Right atrium auricular region (tissue), 2 donors: ENCODE measurements around the gene TMEM217. TPM values are rescaled to one million over a fixed set of nuclear protein-coding genes. Genes with fewer than 3 reads are reported as not detected.

Experiments used
- DNase-seq: peaks from one replicate; pipeline ENCODE4 v3.0.0-alpha.2; 2019; ENCODE audit warnings: low spot score
- H3K27ac ChIP-seq, 2 donors: fragments of 200-600 bp; sonication (generic); 1 replicate in 1 of 2; 2 replicates in 1 of 2; pipeline ENCODE4 v1.5.1; 2016 to 2019
- H3K27me3 ChIP-seq, 2 donors: fragments of 200-600 bp; sonication (generic); one replicate each; pipeline versions ENCODE4 v1.5.1 to v1.6.0; 2017 to 2019
- H3K36me3 ChIP-seq: fragments of 200-600 bp; sonication (generic); one replicate; pipeline ENCODE4 v1.5.1; 2016
- H3K4me1 ChIP-seq, 2 donors: fragments of 200-600 bp; sonication (generic); one replicate each; pipeline versions ENCODE4 v1.5.1 to v1.6.0; 2017 to 2019
- H3K4me3 ChIP-seq, 2 donors: fragments of 200-600 bp; sonication (generic); 1 replicate in 1 of 2; 2 replicates in 1 of 2; pipeline ENCODE4 v1.5.1; 2017 to 2019; ENCODE audit warnings: mild to moderate bottlenecking in 1 of 2, moderate library complexity in 1 of 2
- H3K9me3 ChIP-seq, 2 donors: fragments of 200-600 bp; sonication (generic); one replicate each; pipeline ENCODE4 v1.5.1; 2019
- total RNA-seq, 2 donors: library from RNA; depleted of rRNA; stranded (reverse); fragments of >200 nt; gene quantifications; one replicate each; pipeline ENCODE4 v1.1.0, GENCODE V29; 2016
- TF ChIP-seq, protein P1 (sequence below), 2 donors: fragments of 200-600 bp; sonication (generic); IDR thresholded peaks; one replicate each; pipeline ENCODE4 v1.5.1; 2019; ENCODE audit warnings: antibody characterized with exemption in 2 of 2

TMEM217 gene
- total RNA-seq, 2 donors from 2014 or later, result 1.3 to 1.4 TPM

DNA sequence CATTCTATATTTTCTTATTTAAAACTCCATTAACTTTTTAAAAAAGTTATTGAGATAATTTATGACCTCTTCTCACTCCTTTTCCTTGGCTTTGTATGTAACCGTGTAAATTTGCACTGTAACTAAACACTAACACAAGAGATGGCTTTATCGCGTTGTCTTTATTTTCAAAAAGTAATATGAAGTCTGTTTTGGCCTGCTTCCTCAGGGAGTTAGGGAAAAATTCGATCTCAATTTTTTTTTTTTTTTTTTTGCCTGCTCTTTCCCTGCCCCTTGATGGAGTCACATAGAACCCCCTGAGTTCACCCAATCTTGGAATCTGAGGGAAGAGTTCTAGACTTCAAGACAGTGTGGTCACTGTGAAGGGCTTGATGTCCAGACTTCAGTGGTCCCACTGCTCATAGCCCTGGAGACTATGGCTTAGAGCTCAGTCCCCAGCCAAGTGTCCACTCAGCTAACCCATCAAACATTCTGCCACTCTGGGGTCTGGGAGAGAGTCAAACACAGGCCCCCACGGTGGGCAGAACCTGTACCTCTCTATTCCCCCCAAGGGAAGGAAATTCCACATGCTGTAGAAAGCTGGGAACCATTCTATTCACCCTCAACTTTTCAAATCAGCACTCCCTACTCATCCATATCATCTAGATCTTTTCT is 16.0 kb downstream of the TMEM217 start:
- Histone ChIP-seq H3K36me3 (no peaks in the 10 kb centered on the region), H3K4me1 (peaks cover 0 to 59% of the 10 kb centered on the region in 2 donors), H3K27me3 (no peaks in the 10 kb centered on the region), H3K4me3 (no peak overlapping the region), H3K27ac (peak overlapping the region; percentile 85 to 92), H3K9me3 (no peaks in the 10 kb centered on the region)
- DNase-seq, result no peak
- TF ChIP-seq, protein P1, sequence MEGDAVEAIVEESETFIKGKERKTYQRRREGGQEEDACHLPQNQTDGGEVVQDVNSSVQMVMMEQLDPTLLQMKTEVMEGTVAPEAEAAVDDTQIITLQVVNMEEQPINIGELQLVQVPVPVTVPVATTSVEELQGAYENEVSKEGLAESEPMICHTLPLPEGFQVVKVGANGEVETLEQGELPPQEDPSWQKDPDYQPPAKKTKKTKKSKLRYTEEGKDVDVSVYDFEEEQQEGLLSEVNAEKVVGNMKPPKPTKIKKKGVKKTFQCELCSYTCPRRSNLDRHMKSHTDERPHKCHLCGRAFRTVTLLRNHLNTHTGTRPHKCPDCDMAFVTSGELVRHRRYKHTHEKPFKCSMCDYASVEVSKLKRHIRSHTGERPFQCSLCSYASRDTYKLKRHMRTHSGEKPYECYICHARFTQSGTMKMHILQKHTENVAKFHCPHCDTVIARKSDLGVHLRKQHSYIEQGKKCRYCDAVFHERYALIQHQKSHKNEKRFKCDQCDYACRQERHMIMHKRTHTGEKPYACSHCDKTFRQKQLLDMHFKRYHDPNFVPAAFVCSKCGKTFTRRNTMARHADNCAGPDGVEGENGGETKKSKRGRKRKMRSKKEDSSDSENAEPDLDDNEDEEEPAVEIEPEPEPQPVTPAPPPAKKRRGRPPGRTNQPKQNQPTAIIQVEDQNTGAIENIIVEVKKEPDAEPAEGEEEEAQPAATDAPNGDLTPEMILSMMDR (IDR thresholded peaks at IDR 0.05), result no peak

DNA sequence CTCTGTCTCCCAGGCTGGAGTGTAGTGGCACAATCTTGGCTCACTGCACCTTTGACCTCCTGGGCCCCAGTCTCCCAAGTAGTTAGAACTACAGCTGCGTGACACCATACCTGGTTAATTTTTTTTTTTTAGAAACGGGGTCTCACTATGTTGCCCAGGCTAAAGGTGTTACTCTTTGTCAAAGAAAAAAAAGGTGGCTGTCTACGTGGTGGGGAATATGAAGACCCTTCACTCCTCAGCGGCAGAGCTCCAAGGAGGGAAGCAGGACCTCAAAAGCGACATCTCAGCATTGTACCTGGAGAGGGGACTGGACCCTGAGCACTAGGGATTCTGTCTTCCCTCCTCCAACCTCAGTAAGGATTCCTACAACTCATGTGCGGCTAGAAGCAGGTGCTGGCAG is 16.8 kb downstream of the TMEM217 start:
- H3K9me3 ChIP-seq, result no peaks in the 10 kb centered on the region
- H3K4me1 ChIP-seq, result peaks cover 0 to 59% of the 10 kb centered on the region in 2 donors
- H3K4me3 ChIP-seq, result no peak overlapping the region
- TF ChIP-seq, protein P1 (IDR thresholded peaks at IDR 0.05), result no peak
- H3K27me3 ChIP-seq, result no peaks in the 10 kb centered on the region
- DNase-seq, result no peak
- peak overlapping the region; percentile 85 to 92 for H3K27ac ChIP-seq
- H3K36me3 ChIP-seq, result no peaks in the 10 kb centered on the region

DNA sequence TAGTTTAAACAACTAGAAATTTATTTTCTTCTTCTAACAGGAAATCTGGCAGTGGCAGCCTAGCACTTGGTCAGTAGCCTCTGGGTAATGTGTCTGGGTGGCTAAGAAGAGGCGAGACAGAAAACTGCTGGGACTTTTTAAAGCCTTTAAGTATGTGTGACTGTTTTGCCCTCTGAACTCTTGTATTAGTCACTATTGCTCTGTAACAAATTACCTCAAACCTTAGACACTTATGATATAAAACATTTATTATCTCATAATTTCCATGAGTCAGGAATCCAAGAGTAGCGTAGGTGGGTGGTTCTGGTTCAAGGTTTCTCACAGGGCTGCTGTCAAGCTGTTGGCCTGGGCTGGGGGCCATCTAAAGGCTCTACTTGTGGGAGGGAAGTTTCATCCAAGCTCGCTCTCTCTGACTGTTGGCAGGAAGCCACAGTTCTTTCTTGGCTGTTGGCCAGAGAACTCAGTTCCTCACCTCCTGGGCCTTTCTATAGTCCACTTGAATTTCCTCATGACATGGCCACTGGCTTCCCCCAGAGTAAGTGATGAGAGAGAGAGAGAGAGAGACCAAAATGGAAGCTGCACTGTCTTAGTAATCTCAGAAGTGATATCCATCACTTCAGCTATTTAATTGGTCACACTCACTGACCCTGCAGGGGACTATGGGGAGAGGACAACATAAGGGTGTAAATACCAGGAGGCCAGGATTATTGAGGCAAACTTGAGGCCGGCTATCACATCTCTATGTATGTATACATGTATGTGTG is 17.8 kb downstream of the TMEM217 start:
- Histone ChIP-seq H3K9me3 (no peaks in the 10 kb centered on the region), H3K36me3 (no peaks in the 10 kb centered on the region)
- TF ChIP-seq, protein P1 (IDR thresholded peaks at IDR 0.05), result no peak

DNA sequence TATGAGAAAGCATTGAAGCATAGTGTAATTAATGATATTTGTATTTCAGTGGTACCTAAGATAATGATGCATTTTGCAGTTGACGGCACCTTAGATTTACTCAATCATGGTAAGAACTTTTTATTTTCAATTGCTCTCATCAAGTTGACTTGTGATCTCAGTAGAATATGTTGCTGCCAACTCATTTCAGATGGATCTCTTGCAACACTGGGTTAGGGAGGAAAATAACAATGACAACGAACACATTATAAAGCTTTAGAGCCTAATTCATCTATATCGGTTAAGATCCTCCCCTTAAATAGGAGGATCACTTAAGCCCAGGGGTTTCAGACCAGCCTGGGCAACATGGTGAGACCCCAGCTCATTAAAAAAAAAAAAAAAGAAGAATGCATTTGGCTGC is 18.4 kb downstream of the TMEM217 start:
- TF ChIP-seq, protein P1 (IDR thresholded peaks at IDR 0.05), result no peak
- Histone ChIP-seq H3K27me3 (no peaks in the 10 kb centered on the region), H3K27ac (peak overlapping the region; percentile 74 to 92), H3K4me3 (no peak overlapping the region), H3K4me1 (peaks cover 0 to 48% of the 10 kb centered on the region in 2 donors), H3K36me3 (no peaks in the 10 kb centered on the region), H3K9me3 (no peaks in the 10 kb centered on the region)
- no peak for DNase-seq

More for the DNA sequence above, 17.8 kb downstream of the TMEM217 start:
- Histone ChIP-seq H3K27ac (peak overlapping the region; percentile 74 to 92), H3K4me3 (no peak overlapping the region), H3K4me1 (peaks cover 0 to 51% of the 10 kb centered on the region in 2 donors), H3K27me3 (no peaks in the 10 kb centered on the region)
- DNase-seq, result peak; percentile 97

DNA sequence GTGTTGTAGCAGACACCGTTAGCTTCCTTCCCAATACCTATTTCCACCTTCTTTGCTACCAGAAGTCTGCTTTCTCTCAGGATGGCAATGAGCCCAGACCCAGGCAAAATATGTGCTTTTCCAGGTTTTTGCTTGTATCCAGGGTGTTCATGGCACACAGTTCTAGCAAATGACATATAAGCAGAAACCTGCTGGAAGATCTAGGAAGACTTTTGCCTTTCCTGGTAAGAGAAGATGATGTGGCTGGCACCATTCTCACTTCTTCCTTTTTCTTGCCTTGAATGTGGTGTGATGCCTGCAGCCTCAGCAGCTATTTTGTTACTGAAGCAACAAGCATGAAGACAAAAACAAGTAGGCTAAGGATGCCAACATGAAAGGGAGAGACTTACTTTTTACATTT is 19.6 kb downstream of the TMEM217 start:
- no peaks in the 10 kb centered on the region for H3K27me3 ChIP-seq
- peaks cover 0 to 36% of the 10 kb centered on the region in 2 donors for H3K4me1 ChIP-seq
- no peaks in the 10 kb centered on the region for H3K9me3 ChIP-seq
- H3K36me3 ChIP-seq, result no peaks in the 10 kb centered on the region
- H3K27ac ChIP-seq, result no peak overlapping the region
- TF ChIP-seq, protein P1 (IDR thresholded peaks at IDR 0.05), result no peak
- no peak overlapping the region for H3K4me3 ChIP-seq
- no peak for DNase-seq
